K562 (cell line): Measurements from ENCODE around the gene MAP3K20. TPM values are rescaled to one million over a fixed set of nuclear protein-coding genes. Genes with fewer than 3 reads are reported as not detected.
A peak's percentile ranks its signal among the peaks of the same experiment; 100 is the strongest.

ENCODE experiments used
- ATAC-seq: fragments of 200-7000 bp; cut with Tn5 transposase; 3 replicates; pipeline ENCODE4 v1.9.1; 2020; ENCODE audit warnings: moderate library complexity
- BruUV-seq: library from RNA; stranded (reverse); fragments of 400-500 nt; replicated peaks from 2 replicates; lab custom pipeline; 2021; lab: Mats Ljungman, UMichigan
- CTCF ChIA-PET: fragments of 300-600 bp; formaldehyde crosslinking; extraction: SDS; loops from one replicate; lab custom pipeline; 2021; ENCODE audit warnings: low intra/inter-chr PET ratio; lab: Yijun Ruan, JAX
- POLR2A ChIA-PET: fragments of 300-600, 350-650 bp; sonication (Branson Sonifier 250); formaldehyde crosslinking; extraction: SDS; loops from one replicate; lab custom pipeline; 2021; ENCODE audit warnings: antibody characterized with exemption, inconsistent platforms; lab: Yijun Ruan, JAX
- DNase-seq, 4 experiments: peaks; one replicate each; pipeline versions ENCODE4 v3.0.0 to v3.0.0-alpha.2; 2011 to 2018; ENCODE audit warnings: low spot score in 3 of 4, mixed read lengths in 3 of 4; ENCODE audit errors: extremely low read depth in 1 of 4
- FAIRE-seq: peaks from 2 replicates; lab custom pipeline; 2011; peaks lifted over from hg19 to GRCh38; lab: Jason Lieb, UNC
- H2AFZ ChIP-seq: 2 replicates; pipeline ENCODE4 v1.6.0; 2011; ENCODE audit warnings: low read depth, low read length, control low read depth, inconsistent platforms
- H3K27ac ChIP-seq: fragments of 200-600 bp; 3 replicates; pipeline ENCODE4 v1.8.0; 2011; ENCODE audit warnings: low read depth, mild to moderate bottlenecking, control low read depth, inconsistent platforms, low read length, moderate library complexity, mixed read lengths; ENCODE audit errors: extremely low read depth
- H3K27me3 ChIP-seq, 2 experiments: fragments of 300-600 bp in 1 of 2; 2 replicates in 1 of 2; 3 replicates in 1 of 2; pipeline versions ENCODE4 v1.6.0 to v1.8.0; 2011; ENCODE audit warnings: inconsistent platforms in 2 of 2, low read length in 2 of 2, mild to moderate bottlenecking in 1 of 2, mixed read lengths in 1 of 2, moderate library complexity in 1 of 2; ENCODE audit not compliant: control insufficient read depth in 2 of 2, insufficient read depth in 2 of 2
- H3K36me3 ChIP-seq: fragments of 300-600 bp; 3 replicates; pipeline ENCODE4 v1.8.0; 2011; ENCODE audit warnings: mild to moderate bottlenecking, low read length, inconsistent platforms; ENCODE audit not compliant: control insufficient read depth, insufficient read depth
- H3K4me1 ChIP-seq, 2 experiments: fragments of 200-600 bp in 1 of 2; replicated peaks in 1 of 2; 2 replicates in 1 of 2; 3 replicates in 1 of 2; pipeline versions ENCODE4 v1.5.1 to v1.8.0; 2011; ENCODE audit warnings: inconsistent platforms in 2 of 2, low read length in 2 of 2, mild to moderate bottlenecking in 1 of 2, mixed read lengths in 1 of 2, moderate library complexity in 1 of 2; ENCODE audit not compliant: control insufficient read depth in 2 of 2, insufficient read depth in 2 of 2
- H3K4me2 ChIP-seq: 2 replicates; pipeline ENCODE4 v1.6.1; 2011; ENCODE audit warnings: low read length, control low read depth, inconsistent platforms, mixed read lengths; ENCODE audit not compliant: insufficient read depth
- H3K4me3 ChIP-seq: fragments of 200-600 bp; sonication (generic), shearing (Covaris generic); 2 replicates; pipeline ENCODE4 v1.5.1; 2016; ENCODE audit warnings: control low read depth, inconsistent platforms
- H3K79me2 ChIP-seq: fragments of 200-600 bp; 3 replicates; pipeline ENCODE4 v1.8.0; 2011; ENCODE audit warnings: low read length, inconsistent platforms; ENCODE audit not compliant: control insufficient read depth, insufficient read depth
- H3K9ac ChIP-seq, 2 experiments: 2 replicates each; pipeline versions ENCODE4 v1.6.0 to v1.6.1; 2011; ENCODE audit warnings: low read depth in 2 of 2, low read length in 2 of 2, control low read depth in 1 of 2, inconsistent platforms in 1 of 2, mild to moderate bottlenecking in 1 of 2, mixed read lengths in 1 of 2; ENCODE audit not compliant: insufficient read depth in 1 of 2
- H3K9me1 ChIP-seq: one replicate; pipeline ENCODE4 v1.6.0; 2011; ENCODE audit warnings: inconsistent platforms, mild to moderate bottlenecking, low read length, moderate library complexity; ENCODE audit not compliant: control insufficient read depth, insufficient read depth
- H3K9me3 ChIP-seq: replicated peaks from 2 replicates; pipeline ENCODE4 v1.5.1; 2011; ENCODE audit warnings: low read depth, low read length, inconsistent platforms; ENCODE audit not compliant: control insufficient read depth, insufficient read depth
- H4K20me1 ChIP-seq: replicated peaks from 2 replicates; pipeline ENCODE4 v1.6.1; 2011; ENCODE audit warnings: low read length, inconsistent platforms, mixed read lengths; ENCODE audit not compliant: control insufficient read depth, insufficient read depth
- CEBPB ChIP-seq: fragments of 450-650 bp; IDR thresholded peaks from 2 replicates; pipeline ENCODE4 v1.6.1; 2016; ENCODE audit warnings: missing genetic modification characterization, missing compliant biosample characterization
- CEBPG ChIP-seq, 3 experiments: fragments of 200-800 bp in 1 of 3; sonication (Bioruptor generic) in 1 of 3; sonication (generic) in 1 of 3; formaldehyde crosslinking in 1 of 3; IDR thresholded peaks in 2 of 3; conservative IDR thresholded peaks in 1 of 3; 2 replicates each; pipeline versions ENCODE4 v1.6.1 to v1.8.0; 2016 to 2022; ENCODE audit warnings: missing compliant biosample characterization in 2 of 3, missing genetic modification characterization in 2 of 3, mild to moderate bottlenecking in 1 of 3, missing genetic modification reagents in 1 of 3
- MXI1 ChIP-seq: IDR thresholded peaks from 2 replicates; pipeline ENCODE4 v1.6.1; 2011; ENCODE audit warnings: low read depth, mild to moderate bottlenecking, improper control_type of control experiment, low read length
- NR2C2 ChIP-seq, 2 experiments: fragments of 200-800 bp in 1 of 2; sonication (Bioruptor generic) in 1 of 2; sonication (generic) in 1 of 2; formaldehyde crosslinking in 1 of 2; IDR thresholded peaks; 2 replicates each; pipeline versions ENCODE4 v1.6.1 to v1.8.0; 2016 to 2022; ENCODE audit warnings: mild to moderate bottlenecking in 1 of 2, missing compliant biosample characterization in 1 of 2, missing genetic modification characterization in 1 of 2, missing genetic modification reagents in 1 of 2
- POU5F1 ChIP-seq: fragments of 150-350 bp; IDR thresholded peaks from 2 replicates; pipeline ENCODE4 v1.6.1; 2014; ENCODE audit warnings: borderline replicate concordance, low read length, low read depth, mild to moderate bottlenecking; ENCODE audit not compliant: partially characterized antibody
- ZNF212 ChIP-seq: fragments of 450-650 bp; formaldehyde crosslinking; IDR thresholded peaks from 2 replicates; pipeline ENCODE4 v1.4.0; 2020; ENCODE audit warnings: mild to moderate bottlenecking
- WGBS: fragments of 100-300 bp; shearing (Covaris generic); methylation state at CpG from one replicate; pipeline ENCODE4 v1.1.6; 2016; ENCODE audit warnings: low coverage, mixed read lengths; ENCODE audit not compliant: insufficient coverage; ENCODE audit errors: missing lambda C conversion rate; 5-methylcytosine and 5-hydroxymethylcytosine counted together
- in situ Hi-C: fragments of 300-500 bp; cut with MboI; formaldehyde crosslinking; loops from 4 replicates; pipeline ENCODE4 v1.15.0; 2018; ENCODE audit warnings: inconsistent platforms, mixed read lengths
- intact Hi-C: fragments of 100-400 bp; cut with micrococcal nuclease; formaldehyde crosslinking; loops from 2 replicates; pipeline ENCODE4 v1.14.2; 2022
- polyA plus RNA-seq, 8 experiments: library from polyadenylated mRNA; depleted of rRNA in 4 of 8; stranded (reverse) in 5 of 8; unstranded in 3 of 8; fragments of >200 nt; fragmentation: Nextera tagmentation in 2 of 8; fragmentation: Illumina TruSeq in 1 of 8; extraction: Ambion mirVana in 2 of 8; extraction: Trizol in 1 of 8; gene quantifications; 2 replicates each; pipeline versions ENCODE4 v1.2.1 to v1.2.3, GENCODE V29; 2011 to 2014; ENCODE audit warnings: inconsistent platforms in 1 of 8, missing spikeins in 1 of 8
- total RNA-seq, 7 experiments: library from RNA; depleted of rRNA in 6 of 7; stranded (reverse); fragments of >200 nt in 6 of 7; fragmentation: Illumina TruSeq in 2 of 7; extraction: Trizol in 2 of 7; gene quantifications; 2 replicates each; pipeline versions ENCODE4 v1.2.1 to v1.2.3, GENCODE V29; 2011 to 2021; ENCODE audit warnings: low replicate concordance in 1 of 7
- TF ChIP-seq, protein P1 (sequence below): fragments of 450-650 bp; formaldehyde crosslinking; IDR thresholded peaks from 2 replicates; pipeline ENCODE4 v1.4.0; 2020; ENCODE audit warnings: mild to moderate bottlenecking, mixed read lengths
- TF ChIP-seq, protein P2 (sequence below): sonication (generic); formaldehyde crosslinking; IDR thresholded peaks from 2 replicates; pipeline ENCODE4 v1.4.0; 2020; ENCODE audit warnings: mild to moderate bottlenecking, missing genetic modification reagents

The MAP3K20 gene
- total and polyA plus RNA-seq, 9 of the 15 experiments (the other 6 are each of a cell fraction or from before 2014, with no cell fraction given), result 9.8 to 34.2 (median 27.3) TPM

DNA sequence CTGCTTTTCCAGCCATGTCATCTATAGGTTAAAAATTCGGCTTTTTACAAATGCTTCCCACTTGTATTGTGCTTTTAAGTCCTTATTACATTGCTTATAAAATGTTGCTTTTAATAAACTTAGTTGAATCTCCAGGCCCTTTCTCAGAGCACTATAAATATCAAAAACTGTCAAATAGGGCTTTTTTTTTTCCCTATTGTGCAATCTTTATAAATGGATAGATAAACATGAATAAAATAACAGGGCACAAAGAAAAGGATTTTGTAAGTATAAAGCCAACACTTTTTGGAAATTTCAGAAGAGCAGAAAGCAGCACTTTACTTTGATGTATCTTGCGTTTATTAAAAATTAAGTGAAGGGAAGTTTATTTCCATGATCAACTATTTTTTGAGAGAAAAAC lies 171.5 kb downstream of the MAP3K20 start:
- no peaks in the 10 kb centered on the region for H4K20me1 ChIP-seq
- H3K4me2 ChIP-seq, result no peak overlapping the region
- TF ChIP-seq NR2C2 (CRISPR knock-in tag; IDR thresholded peaks at IDR 0.05) (no peak), NR2C2 (tag; IDR thresholded peaks at IDR 0.05) (no peak), CEBPG (CRISPR knock-in tag; IDR thresholded peaks at IDR 0.05) (no peak), CEBPG (tag; conservative IDR thresholded peaks at IDR 0.05 in 1 of 2, IDR thresholded peaks at IDR 0.05 in 1 of 2) (peak; percentile 30 to 82; a peak in 2 of 4 replicates), ZNF212 (no peak), MXI1 (no peak), POU5F1 (no peak), CEBPB (tag) (peak; percentile 77)
- TF ChIP-seq, protein P1, sequence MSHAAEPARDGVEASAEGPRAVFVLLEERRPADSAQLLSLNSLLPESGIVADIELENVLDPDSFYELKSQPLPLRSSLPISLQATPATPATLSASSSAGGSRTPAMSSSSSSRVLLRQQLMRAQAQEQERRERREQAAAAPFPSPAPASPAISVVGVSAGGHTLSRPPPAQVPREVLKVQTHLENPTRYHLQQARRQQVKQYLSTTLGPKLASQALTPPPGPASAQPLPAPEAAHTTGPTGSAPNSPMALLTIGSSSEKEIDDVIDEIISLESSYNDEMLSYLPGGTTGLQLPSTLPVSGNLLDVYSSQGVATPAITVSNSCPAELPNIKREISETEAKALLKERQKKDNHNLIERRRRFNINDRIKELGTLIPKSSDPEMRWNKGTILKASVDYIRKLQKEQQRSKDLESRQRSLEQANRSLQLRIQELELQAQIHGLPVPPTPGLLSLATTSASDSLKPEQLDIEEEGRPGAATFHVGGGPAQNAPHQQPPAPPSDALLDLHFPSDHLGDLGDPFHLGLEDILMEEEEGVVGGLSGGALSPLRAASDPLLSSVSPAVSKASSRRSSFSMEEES (CRISPR knock-in tag), result no peak
- TF ChIP-seq, protein P2, sequence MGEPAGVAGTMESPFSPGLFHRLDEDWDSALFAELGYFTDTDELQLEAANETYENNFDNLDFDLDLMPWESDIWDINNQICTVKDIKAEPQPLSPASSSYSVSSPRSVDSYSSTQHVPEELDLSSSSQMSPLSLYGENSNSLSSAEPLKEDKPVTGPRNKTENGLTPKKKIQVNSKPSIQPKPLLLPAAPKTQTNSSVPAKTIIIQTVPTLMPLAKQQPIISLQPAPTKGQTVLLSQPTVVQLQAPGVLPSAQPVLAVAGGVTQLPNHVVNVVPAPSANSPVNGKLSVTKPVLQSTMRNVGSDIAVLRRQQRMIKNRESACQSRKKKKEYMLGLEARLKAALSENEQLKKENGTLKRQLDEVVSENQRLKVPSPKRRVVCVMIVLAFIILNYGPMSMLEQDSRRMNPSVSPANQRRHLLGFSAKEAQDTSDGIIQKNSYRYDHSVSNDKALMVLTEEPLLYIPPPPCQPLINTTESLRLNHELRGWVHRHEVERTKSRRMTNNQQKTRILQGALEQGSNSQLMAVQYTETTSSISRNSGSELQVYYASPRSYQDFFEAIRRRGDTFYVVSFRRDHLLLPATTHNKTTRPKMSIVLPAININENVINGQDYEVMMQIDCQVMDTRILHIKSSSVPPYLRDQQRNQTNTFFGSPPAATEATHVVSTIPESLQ (CRISPR knock-in tag), result no peak
- DNase-seq, result no peak
- in situ Hi-C loops, result no loop called here
- CTCF ChIA-PET, result no interaction called here
- H3K79me2 ChIP-seq, result no peaks in the 10 kb centered on the region
- H3K27ac ChIP-seq, result no peak overlapping the region
- no peaks in the 10 kb centered on the region for H3K4me1 ChIP-seq
- intact Hi-C loops, result no loop called here
- POLR2A ChIA-PET, result no interaction called here
- no peak for FAIRE-seq
- no peak overlapping the region for H2AFZ ChIP-seq
- H3K4me3 ChIP-seq, result no peak overlapping the region
- WGBS, result 78% methylated on average over 2 of the region's 2 CpGs
- no peak for ATAC-seq
- H3K27me3 ChIP-seq, result no peaks in the 10 kb centered on the region
- BruUV-seq, result no TSS peak
- H3K36me3 ChIP-seq, result peaks cover 2% of the 10 kb centered on the region; the same call in 2 of the 3 replicates
- H3K9me3 ChIP-seq, result no peaks in the 10 kb centered on the region
- H3K9ac ChIP-seq, result no peak overlapping the region
- no peaks in the 10 kb centered on the region for H3K9me1 ChIP-seq
